Stimulated activated CD8-positive, alpha-beta memory T cell treated with anti-CD3 and anti-CD28 coated beads, Interleukin-4, amount 100 ng/mL, for 1 hour (primary cell): ENCODE measurements around the gene IFT122.
"Not testable (repeated sequence)": the region's sequence is repeated elsewhere in the genome, so short reads cannot be mapped to it uniquely, and the experiment has no call there.

Source experiments
- DNase-seq, 2 donors: peaks; one replicate each; pipeline ENCODE4 v3.0.0-alpha.2; 2020; ENCODE audit warnings: low read depth in 2 of 2, low spot score in 1 of 2

The IFT122 gene

DNA sequence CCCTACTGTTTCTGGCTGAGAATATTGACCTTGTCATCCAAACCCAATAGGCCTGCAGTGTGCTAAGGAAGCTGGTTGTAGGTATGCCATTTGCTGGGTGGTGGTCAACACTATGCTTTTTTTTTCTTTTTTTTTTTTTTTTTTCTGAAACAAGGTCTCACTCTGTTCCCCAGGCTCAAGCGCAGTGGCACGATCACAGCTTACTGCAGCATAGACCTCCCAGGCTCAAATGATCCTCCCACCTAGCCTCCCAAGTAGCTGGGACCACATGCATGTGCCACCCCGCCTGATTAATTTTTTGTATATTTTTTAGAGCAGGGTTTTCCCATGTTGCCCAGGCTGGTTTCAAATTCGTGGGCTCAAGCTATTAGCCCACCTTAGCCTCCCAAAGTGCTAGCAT, 52.7 kb downstream of the IFT122 start:
- DNase-seq: no peak

DNA sequence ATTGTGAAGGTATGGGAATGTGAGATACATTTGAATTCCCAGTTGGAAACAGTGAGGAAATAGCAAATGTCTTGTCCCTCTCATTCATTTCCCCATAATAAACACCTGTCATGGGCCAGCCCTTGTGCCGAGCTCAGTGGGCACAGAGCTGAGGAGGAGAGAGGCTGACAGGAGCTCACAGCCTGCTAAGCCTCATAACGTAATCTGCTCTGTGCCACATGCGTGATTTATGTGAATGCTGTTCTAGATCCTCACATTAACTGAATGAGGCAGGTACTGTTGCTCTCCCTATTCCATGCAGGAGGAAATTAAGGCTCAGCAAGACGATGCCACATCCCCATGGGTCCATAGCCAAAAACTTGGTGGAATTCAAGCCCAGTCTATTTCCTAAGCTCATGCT, 53.2 kb downstream of the IFT122 start:
- no peak for DNase-seq

DNA sequence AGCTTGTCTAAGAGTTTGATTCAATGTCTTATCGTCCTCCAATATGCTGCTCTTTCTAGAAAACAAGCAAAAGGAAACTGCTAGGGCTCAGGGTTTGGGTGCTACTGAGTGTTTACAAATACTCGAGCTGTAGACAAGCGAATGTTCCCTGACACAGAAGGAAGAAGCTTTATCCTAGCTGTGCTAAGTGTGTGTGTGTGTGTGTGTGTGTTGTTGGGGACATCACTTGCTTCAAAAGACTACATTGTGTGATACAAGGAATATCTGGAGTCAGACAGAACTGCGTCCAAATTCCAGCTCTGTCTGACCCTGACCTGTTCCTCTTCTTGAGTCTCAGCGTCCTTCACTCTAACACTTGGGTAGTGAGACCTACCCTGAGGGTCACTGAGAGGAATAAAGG, 54.5 kb downstream of the IFT122 start:
- DNase-seq: not testable (repeated sequence)

DNA sequence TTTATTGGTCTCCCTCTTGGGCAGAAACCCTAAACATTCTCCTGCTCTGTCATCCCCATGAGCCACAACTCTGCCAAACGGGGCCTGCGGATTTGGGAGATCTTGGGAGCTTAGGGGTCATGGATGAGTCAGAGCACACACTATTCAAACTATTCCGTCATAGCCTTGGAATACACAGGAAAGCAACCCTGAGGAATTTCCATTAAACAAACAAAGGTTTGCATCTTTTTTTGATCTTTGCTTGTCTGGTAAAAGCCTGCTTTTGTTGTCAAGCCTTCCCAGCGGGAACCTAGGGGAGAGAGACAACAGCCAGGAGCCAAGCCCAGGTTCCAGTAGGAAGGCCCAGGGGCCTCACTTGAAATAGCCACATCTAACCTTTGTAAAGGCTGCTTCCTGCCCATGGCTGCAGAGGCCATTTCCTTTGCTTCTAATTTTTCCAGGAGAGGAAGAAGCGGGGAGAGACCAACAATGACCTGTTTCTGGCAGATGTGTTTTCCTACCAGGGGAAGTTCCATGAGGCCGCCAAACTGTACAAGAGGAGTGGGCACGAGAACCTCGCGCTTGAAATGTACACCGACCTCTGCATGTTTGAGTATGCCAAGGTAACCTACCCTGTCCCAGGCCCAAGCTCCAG, 55.1 kb downstream of the IFT122 start:
- not testable (repeated sequence) for DNase-seq

GRCh38 chr3:129497876-129498275, 57.9 kb downstream of the IFT122 start:
- DNase-seq: not testable (repeated sequence)

GRCh38 chr3:129498603-129499488, 58.8 kb downstream of the IFT122 start:
- not testable (repeated sequence) for DNase-seq

DNA sequence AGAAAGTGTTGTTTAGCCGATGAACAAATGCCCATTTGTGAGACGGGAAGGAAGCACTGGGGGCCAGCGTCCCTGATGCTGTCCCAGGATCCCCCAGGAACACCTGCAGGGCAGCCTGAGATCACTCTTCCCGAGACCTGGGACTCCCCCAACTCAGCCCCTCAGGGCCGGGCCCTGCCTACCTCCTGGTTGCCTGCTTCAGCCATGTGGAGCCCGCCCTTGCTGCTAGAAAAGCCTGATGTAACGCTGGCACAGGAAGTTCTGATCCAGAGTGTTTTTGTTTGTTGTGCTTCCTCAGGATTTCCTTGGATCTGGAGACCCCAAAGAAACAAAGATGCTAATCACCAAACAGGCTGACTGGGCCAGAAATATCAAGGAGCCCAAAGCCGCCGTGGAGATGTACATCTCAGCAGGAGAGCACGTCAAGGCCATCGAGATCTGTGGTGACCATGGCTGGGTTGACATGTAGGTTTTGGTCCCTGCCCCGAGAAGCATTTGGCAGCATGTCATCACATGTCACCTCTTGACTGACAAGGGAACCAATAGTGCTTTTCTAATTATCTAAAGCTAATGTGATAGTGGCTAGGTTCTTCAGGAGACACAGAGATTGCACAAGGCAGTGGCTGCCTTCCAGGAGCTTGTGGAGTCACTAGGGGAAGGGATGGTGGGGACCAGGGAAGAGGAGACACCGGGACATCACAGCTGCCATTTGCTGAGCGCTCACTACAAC, 59.7 kb downstream of the IFT122 start:
- DNase-seq: not testable (repeated sequence)

DNA sequence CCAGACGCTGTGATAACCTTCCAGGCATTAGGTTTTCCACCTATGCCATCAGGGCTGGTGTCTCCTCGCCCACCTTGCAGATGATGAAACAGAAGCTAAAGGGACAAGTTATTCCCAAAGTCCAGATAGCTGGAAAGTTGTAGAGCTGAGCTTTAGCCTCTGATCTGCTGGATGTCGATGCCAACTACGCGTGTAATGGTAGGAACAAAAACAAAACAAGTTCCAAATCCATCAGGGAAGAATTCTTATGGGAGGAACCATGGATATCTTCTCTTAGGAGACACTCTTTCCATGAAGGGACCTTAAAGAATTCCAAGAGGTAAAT, 60.3 kb downstream of the IFT122 start:
- DNase-seq: no peak

- DNase-seq: no peak
Measured at GRCh38 chr3:129501630-129502029, 61.6 kb downstream of the IFT122 start.

DNA sequence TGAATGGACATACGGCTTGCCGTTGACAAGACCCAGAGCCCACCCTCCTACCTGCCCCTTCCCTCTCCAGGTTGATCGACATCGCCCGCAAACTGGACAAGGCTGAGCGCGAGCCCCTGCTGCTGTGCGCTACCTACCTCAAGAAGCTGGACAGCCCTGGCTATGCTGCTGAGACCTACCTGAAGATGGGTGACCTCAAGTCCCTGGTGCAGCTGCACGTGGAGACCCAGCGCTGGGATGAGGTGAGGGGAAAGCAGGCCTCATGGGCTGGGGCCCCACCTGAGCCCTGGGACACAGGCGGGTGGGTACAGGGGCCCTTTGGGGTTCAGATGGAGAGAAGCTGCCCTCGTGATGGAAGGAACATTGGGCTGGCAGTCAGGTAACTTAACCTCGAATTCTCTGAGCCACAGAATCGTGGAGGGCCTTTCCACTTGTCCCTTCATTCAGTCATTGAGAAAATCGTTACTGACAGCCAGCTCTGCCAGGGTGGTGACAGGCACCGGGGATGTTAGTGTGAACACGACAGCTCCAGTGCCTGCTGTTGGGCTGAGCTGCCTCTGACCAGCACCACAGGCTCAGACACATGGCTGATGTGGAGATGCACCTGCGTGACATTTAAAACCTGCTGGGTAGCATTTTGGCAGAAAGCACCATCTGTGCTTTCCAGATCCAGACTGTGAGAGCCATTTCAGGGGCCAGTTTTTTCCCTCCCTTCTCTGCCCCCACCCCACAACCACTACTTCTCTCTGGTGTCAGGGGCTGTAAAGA, 62.8 kb downstream of the IFT122 start:
- no peak for DNase-seq

GRCh38 chr3:129503471-129504291, 63.7 kb downstream of the IFT122 start:
- no peak for DNase-seq

DNA sequence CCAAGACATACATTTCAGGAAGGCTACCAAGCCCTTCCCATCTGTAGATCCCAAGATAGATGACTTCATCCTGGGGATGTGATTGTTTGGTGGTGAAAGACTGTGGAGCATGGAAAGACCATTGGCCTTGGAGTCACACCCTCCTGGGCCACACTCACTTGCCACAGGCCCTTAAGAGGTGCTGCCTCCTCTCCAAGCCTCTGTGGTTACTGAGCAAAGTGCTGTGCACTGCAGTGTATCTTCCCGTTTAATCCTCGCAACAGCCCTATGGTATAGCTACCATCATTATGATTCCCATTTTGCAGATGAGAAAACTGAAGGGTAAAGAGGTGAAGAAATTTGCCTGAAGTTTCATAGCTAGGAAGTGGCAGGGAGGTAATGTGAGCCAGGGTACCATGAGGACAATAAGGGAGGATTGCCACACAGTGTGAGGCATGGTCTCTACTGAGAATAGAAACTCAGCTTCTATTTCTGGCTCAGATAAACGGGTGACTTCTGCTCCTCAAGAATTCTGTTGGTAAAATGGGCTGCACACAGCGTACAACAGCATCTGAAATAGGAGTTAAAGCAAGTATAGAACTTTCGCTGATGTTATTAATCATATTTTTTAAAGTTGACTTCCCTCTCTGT, 64.6 kb downstream of the IFT122 start:
- DNase-seq: no peak

DNA sequence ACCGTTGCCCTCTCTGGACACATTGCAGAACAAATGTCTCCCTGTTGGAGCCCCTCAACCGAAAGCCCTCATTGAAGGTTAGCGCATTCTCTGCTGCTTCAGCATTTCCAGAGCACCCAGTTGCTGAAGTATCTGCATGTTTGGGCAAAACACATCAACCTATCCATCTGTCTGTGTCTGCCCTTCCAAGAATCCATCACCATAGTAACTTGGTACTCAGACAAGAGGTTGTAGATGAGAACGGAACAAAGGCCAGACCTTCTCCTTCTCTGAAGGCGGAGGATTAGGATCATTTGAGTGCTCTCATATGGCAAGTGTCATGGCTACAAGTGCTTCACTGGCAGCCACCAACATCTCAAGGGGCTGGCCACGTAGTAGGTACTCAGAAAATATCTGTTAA, 65.3 kb downstream of the IFT122 start:
- DNase-seq: no peak

DNA sequence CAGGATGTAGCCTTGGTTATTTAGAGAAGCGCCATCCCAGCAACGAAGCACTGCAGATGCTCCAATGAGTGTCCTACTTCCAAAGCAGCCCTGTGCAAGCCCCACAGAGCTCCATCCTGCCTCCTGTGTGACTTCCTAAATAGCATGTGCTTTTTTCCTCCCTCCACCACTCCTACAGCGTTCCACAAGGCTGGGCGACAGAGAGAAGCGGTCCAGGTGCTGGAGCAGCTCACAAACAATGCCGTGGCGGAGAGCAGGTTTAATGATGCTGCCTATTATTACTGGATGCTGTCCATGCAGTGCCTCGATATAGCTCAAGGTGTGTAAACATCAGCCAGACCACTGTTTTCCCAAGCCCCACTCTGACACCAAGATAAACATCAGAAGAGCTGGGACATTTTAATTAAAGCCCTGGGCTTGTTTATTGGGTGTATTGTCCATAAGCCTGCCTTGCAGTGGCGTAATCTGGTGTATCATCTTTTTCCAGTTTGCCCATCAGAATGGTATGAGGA, 66.3 kb downstream of the IFT122 start:
- no peak for DNase-seq

DNA sequence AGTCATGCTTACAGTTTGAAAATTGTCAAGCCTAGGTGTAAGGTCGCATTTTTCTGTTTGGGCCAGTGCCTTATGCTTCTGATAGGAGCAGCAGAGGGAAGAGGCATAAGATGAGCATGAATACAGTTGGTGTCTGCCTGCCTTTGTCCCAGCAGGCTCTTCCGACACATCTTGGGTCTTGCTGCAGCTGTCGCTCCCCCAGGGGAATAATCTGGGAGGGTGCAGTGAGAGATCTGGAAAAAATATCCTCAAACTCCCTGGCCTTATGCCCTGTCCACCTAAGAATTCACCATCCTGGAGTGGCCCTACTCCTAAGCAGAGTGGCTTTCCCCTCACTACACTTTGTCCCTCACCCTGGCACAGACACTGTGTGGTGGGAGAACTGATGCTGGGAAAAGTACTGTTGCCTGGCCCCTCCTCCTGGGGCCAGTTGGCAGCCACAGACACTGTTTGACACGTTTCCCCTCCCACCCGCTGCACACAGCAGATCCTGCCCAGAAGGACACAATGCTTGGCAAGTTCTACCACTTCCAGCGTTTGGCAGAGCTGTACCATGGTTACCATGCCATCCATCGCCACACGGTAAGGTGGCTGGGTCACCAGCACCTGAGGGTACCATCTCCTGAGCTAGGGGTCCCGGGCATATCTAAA, 67.3 kb downstream of the IFT122 start:
- no peak for DNase-seq

- DNase-seq: no peak
Measured at GRCh38 chr3:129512595-129512994, 72.6 kb downstream of the IFT122 start.

DNA sequence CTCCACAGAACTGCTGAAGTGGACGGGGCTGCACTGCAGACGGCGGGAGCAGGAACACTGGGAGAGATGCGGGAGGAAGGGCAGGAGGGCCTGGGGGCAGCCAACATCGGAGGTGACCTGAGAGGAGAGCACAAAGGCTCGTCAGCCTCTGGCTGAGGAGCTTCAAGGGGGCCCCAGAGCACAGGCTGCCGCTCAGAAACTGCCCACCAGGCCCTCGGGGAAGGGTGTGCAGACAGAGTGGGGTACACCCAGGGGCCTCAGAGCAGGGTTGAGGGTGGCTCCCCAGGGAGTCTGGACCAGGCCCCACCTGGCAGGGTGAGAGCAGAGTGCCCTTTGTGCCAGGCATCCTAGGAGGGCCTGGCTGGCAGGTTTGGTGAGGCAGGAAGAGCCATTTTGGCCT, 73.7 kb downstream of the IFT122 start:
- no peak for DNase-seq

DNA sequence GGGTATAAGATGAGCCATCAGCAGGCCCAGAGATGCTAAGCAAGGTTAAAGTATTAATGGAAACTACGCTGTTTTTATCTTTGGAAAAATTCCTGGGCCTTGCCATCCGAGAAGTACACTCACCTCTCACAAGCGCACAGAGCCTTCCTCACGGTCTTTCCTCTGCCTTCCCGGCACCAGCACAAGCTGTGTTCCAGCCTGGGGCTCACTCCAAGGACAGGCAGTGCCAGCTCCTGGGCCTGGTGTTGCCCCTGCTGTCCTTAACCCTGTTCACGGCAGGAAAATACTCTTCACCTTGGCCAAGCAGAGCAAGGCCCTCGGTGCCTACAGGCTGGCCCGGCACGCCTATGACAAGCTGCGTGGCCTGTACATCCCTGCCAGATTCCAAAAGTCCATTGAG, 74.1 kb downstream of the IFT122 start:
- DNase-seq: no peak

GRCh38 chr3:129514563-129514962, 74.5 kb downstream of the IFT122 start:
- no peak for DNase-seq
